NCI-H1105 treated with DMSO at 0.1 percent for 48 hours (cell line): ENCODE results near the gene TIGD6.

Experiments
- DNase-seq: peaks from one replicate; lab custom pipeline; 2025; lab: John Stamatoyannopoulos, UW

Gene TIGD6

GRCh38 chr5:150016537-150016936, 16.1 kb upstream of the TIGD6 start:
- DNase-seq: no peak

- no peak for DNase-seq
Measured at GRCh38 chr5:150015415-150015814, 15.0 kb upstream of the TIGD6 start.

- no peak for DNase-seq
Measured at GRCh38 chr5:150014456-150014855, 14.0 kb upstream of the TIGD6 start.

- no peak for DNase-seq
Measured at GRCh38 chr5:150013931-150014330, 13.5 kb upstream of the TIGD6 start.

- DNase-seq: no peak
Measured at GRCh38 chr5:150009671-150010387, 9.4 kb upstream of the TIGD6 start.

- DNase-seq: no peak
Measured at GRCh38 chr5:150007050-150007449, 6.6 kb upstream of the TIGD6 start.

GRCh38 chr5:150006318-150006717, 5.9 kb upstream of the TIGD6 start:
- DNase-seq: no peak

- DNase-seq: peak; percentile 7
Measured at GRCh38 chr5:150001660-150002486, 1.4 kb upstream of the TIGD6 start.

GRCh38 chr5:150000990-150001659, 671 bp upstream of the TIGD6 start:
- no peak for DNase-seq

- no peak for DNase-seq
Measured at GRCh38 chr5:149999866-150000255, 593 bp downstream of the TIGD6 start.

GRCh38 chr5:149999359-149999758, 1.1 kb downstream of the TIGD6 start:
- no peak for DNase-seq

GRCh38 chr5:149998281-149998680, 2.2 kb downstream of the TIGD6 start:
- DNase-seq: no peak

GRCh38 chr5:149996205-149996890, 4.1 kb downstream of the TIGD6 start:
- DNase-seq: no peak

- no peak for DNase-seq
Measured at GRCh38 chr5:149995385-149996204, 4.9 kb downstream of the TIGD6 start.

GRCh38 chr5:149993471-149993870, 7.0 kb downstream of the TIGD6 start:
- no peak for DNase-seq

GRCh38 chr5:149990518-149991376, 9.7 kb downstream of the TIGD6 start:
- DNase-seq: peak; percentile 54

GRCh38 chr5:149988126-149988525, 12.3 kb downstream of the TIGD6 start:
- no peak for DNase-seq

GRCh38 chr5:149982505-149982904, 17.9 kb downstream of the TIGD6 start:
- no peak for DNase-seq

- no peak for DNase-seq
Measured at GRCh38 chr5:149981206-149981605, 19.2 kb downstream of the TIGD6 start.

- DNase-seq: no peak
Measured at GRCh38 chr5:149979896-149980295, 20.6 kb downstream of the TIGD6 start.
